Measurements from ENCODE around the gene ODAD3. TPM values are rescaled to one million over a fixed set of nuclear protein-coding genes. Genes with fewer than 3 reads are reported as not detected.
A peak's percentile ranks its signal among the peaks of the same experiment; 100 is the strongest.

Gene ODAD3
- under 1 TPM in 2 of 4 donors, not detected in 2; 0.39 to 0.83 TPM for total RNA-seq

DNA sequence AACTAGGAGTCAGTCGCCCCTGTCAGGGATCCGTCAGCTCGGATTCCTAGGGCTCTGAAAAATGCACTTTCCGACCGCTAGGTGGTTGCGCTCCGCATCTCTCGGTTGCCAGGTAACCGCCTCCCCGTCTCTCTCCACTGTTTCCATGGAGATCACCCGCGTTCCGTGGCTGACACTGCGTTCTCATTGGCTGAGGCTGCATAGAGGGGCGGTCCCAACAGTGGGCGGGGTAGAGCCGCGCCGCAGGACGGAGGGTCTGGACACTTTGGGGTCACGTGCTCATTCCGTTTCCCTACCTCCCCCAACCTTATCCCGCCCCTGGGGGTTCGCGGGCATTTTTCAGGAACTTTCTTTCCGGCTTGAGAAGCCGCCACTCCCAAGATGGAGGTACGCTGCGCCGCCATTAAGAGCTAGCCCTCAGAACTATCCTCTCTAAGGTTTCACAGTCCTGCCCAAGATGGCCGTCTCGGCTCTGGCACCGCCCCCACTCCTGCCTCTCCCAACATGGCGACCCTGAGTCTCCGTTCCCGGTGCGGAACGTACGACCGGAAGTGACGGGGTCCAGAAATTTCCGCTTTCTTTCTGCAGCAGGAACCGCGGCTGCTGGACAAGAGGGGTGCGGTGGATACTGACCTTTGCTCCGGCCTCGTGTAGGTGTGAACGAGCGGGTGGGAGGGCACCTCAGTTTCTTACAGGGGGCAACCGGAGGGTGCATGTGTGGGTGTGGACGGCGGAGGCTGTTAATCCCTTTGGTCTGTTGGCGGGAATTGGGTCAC is at the start of gene ODAD3, which contains the start of gene PRKCSH:
ODAD3 (minus strand) TSS at position 65 of the 776 bp plus-strand sequence. CDS start 105 bp downstream, outside the sequence.
PRKCSH (plus strand) TSS at position 579 of the 776 bp plus-strand sequence. CDS start 483 bp downstream, outside the sequence.
- intact Hi-C loops (cut with DNase I) = loop anchor here (5.0 to 10.0 kb wide), 2 partner anchors 53 to 70 kb away; partner anchors contain the start of genes EPOR and ZNF653
- H3K9me3 ChIP-seq = no peaks in the 10 kb centered on the region
- peak within 1 kb of the TSS; percentile 70 to 90 (median 76) for H3K4me3 ChIP-seq
- peak; percentile 99 for DNase-seq (ENCODE audit: extremely low spot score)
- peaks cover 25 to 39% (median 37%) of the 10 kb centered on the region in 4 donors for H3K36me3 ChIP-seq
- TF ChIP-seq EP300 (IDR thresholded peaks at IDR 0.05) (no peak), POLR2AphosphoS5 (IDR thresholded peaks at IDR 0.05) (peak; percentile 95)
- TF ChIP-seq, protein P1, sequence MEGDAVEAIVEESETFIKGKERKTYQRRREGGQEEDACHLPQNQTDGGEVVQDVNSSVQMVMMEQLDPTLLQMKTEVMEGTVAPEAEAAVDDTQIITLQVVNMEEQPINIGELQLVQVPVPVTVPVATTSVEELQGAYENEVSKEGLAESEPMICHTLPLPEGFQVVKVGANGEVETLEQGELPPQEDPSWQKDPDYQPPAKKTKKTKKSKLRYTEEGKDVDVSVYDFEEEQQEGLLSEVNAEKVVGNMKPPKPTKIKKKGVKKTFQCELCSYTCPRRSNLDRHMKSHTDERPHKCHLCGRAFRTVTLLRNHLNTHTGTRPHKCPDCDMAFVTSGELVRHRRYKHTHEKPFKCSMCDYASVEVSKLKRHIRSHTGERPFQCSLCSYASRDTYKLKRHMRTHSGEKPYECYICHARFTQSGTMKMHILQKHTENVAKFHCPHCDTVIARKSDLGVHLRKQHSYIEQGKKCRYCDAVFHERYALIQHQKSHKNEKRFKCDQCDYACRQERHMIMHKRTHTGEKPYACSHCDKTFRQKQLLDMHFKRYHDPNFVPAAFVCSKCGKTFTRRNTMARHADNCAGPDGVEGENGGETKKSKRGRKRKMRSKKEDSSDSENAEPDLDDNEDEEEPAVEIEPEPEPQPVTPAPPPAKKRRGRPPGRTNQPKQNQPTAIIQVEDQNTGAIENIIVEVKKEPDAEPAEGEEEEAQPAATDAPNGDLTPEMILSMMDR (IDR thresholded peaks at IDR 0.05) = peak; percentile 72 to 94 (median 94)
- WGBS = 1% methylated on average over 37 of the region's 53 CpGs
- H3K27me3 ChIP-seq = no peaks in the 10 kb centered on the region
- H3K4me1 ChIP-seq = peaks cover 17 to 27% (median 20%) of the 10 kb centered on the region in 4 donors
- peak within 1 kb of the TSS; percentile 74 to 84 (median 80) for H3K27ac ChIP-seq (replicated peaks in 1 of 4)

DNA sequence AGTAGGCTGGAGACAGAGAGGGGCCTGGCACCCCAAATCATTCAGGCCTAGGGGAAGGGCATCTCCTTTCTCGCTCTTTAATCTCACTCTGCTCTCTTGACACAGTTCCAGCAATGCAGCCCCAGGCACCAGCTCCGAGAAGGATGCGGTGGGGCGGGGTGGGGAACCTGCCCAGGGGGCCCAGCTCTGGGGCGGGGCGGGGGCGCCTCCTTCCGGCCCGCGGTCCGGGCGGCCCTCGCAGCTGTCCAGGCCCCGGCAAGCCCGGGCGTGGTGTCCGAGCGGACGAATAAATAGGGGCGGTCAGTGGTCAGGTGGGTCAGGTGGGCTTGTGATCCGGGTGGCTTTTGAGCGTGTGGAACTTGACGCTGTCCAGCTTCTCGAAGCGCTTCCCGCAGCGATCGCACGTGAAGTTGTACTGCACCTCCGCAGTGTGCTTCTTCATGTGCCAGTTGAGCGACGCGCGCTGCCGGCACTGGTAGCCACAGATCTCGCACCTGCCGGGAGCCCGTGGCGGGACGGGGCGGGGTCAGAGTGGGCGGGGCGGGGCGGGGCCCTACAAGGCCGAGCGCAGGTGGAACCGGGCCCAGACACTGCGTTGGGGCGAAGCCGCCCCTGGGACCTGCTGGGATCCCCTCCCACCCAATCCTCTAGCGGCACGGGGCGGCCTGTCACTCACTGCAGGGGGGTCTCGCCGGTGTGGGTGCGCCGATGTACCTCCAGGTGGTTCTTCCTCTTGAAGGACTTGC is 48.6 kb upstream of the ODAD3 start:
- Histone ChIP-seq H3K9me3 (peaks cover 0 to 4% (median 0%) of the 10 kb centered on the region in 4 donors), H3K4me1 (peaks cover 36 to 45% (median 44%) of the 10 kb centered on the region in 4 donors), H3K4me3 (no peak overlapping the region), H3K27me3 (peaks cover 15 to 88% (median 47%) of the 10 kb centered on the region in 4 donors), H3K27ac (replicated peaks in 1 of 4) (no peak overlapping the region), H3K36me3 (peaks cover 8 to 51% (median 30%) of the 10 kb centered on the region in 4 donors)
- intact Hi-C loops (cut with DNase I) = no loop called here
- WGBS = 75% methylated on average over 21 of the region's 57 CpGs
- DNase-seq (ENCODE audit: extremely low spot score) = no peak
- TF ChIP-seq, protein P1 (IDR thresholded peaks at IDR 0.05) = no peak
- TF ChIP-seq POLR2AphosphoS5 (IDR thresholded peaks at IDR 0.05) (no peak), EP300 (IDR thresholded peaks at IDR 0.05) (no peak), POLR2A (IDR thresholded peaks at IDR 0.05; ENCODE audit: low read depth) (no peak)

DNA sequence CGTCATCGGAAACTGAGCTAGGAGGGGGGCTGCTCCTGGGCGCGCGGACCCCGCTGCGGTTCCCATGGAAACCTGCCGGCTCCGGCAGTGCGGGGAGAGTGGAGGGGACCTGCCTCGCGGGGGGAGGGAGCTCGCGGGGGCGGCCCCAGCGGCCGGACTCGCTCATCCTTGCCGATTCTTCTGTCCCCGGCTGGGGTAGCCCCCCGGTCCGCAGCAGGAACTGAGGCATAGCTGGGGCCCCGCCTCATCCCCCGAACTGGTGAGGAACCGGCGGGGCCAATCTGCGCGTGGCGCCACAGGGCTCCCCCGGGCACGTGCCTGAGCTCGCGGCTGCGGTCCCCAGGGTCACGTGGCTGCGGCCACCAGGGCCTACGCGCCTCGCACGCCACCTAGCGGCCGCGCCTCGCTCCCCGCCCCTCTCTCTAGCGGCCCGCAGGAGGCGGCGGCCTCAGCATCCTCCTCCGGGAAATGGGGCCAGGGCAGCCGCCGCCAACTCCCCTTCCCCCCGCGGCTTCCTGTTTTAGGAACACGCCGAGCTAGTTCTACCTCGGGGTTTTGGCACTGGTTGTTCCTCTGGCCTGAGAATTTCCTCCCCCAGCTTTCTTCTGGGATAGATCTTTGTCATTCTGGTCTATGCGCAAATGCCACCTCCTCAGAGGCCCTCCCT is 47.6 kb upstream of the ODAD3 start:
- Histone ChIP-seq H3K4me3 (peak overlapping the region; percentile 38 to 54 (median 42)), H3K36me3 (peaks cover 8 to 42% (median 28%) of the 10 kb centered on the region in 4 donors), H3K27ac (replicated peaks in 1 of 4) (peak overlapping the region in 1 of 4 donors; percentile 3), H3K9me3 (peaks cover 0 to 4% (median 0%) of the 10 kb centered on the region in 4 donors), H3K27me3 (peaks cover 15 to 86% (median 47%) of the 10 kb centered on the region in 4 donors), H3K4me1 (peaks cover 36 to 45% (median 44%) of the 10 kb centered on the region in 4 donors)
- peak; percentile 92 for DNase-seq (ENCODE audit: extremely low spot score)
- TF ChIP-seq POLR2A (IDR thresholded peaks at IDR 0.05; ENCODE audit: low read depth) (no peak), EP300 (IDR thresholded peaks at IDR 0.05) (no peak), POLR2AphosphoS5 (IDR thresholded peaks at IDR 0.05) (peak in 1 of 2 donors; percentile 82)
- TF ChIP-seq, protein P1 (IDR thresholded peaks at IDR 0.05) = peak; percentile 94 to 99 (median 96)
- intact Hi-C loops (cut with DNase I) = no loop called here
- 19% methylated on average over 5 of the region's 58 CpGs for WGBS

Data from esophagus muscularis mucosa (tissue), 4 donors.